Activated CD8-positive, alpha-beta memory T cell treated with anti-CD3 and anti-CD28 coated beads for 1 hour (primary cell): ENCODE results near the gene RNF103.
A peak's percentile ranks its signal among the peaks of the same experiment; 100 is the strongest.

Experiments used
- DNase-seq, 2 donors: peaks; one replicate each; pipeline ENCODE4 v3.0.0-alpha.2; 2020; ENCODE audit warnings: low read depth in 1 of 2; ENCODE audit errors: extremely low read depth in 1 of 2

RNF103 gene

GRCh38 chr2:86577817-86578456 is 45.7 kb downstream of the RNF103 start:
- DNase-seq: no peak

DNA sequence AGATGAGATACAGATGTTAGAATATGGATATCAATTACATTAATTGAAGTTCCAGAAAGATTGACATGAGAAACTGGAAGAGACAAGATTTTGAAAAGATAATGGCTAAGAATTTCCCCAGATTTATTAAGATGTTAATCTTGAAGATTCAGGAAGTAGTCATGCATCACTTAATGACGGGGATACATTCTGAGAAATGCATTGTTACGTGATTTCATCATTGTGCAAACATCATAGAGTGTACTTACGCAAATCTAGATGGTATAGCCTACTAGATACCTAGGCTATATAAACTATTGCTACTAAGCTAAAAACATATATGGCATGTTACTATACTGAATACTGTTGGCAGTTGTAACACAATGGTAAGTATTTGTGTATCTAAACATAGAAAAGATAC is 53.6 kb downstream of the RNF103 start:
- no peak for DNase-seq

DNA sequence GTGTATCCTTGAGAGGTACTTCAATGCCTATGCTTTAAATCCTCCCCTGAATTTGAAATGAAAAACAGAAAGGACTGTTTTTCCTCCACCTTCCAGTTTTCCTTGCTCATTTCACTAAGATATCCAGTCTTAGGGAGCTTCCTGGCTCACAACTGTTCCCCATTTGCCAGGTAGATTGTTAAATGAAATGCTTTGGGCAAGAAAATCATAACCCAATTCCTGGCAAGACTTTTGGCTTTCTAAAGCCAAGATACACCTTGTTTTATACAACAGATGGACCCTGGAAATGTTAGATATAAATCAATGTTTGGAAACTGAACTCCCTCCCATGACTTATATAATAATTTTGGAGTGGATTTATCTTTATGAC is 56.9 kb downstream of the RNF103 start:
- DNase-seq: no peak

DNA sequence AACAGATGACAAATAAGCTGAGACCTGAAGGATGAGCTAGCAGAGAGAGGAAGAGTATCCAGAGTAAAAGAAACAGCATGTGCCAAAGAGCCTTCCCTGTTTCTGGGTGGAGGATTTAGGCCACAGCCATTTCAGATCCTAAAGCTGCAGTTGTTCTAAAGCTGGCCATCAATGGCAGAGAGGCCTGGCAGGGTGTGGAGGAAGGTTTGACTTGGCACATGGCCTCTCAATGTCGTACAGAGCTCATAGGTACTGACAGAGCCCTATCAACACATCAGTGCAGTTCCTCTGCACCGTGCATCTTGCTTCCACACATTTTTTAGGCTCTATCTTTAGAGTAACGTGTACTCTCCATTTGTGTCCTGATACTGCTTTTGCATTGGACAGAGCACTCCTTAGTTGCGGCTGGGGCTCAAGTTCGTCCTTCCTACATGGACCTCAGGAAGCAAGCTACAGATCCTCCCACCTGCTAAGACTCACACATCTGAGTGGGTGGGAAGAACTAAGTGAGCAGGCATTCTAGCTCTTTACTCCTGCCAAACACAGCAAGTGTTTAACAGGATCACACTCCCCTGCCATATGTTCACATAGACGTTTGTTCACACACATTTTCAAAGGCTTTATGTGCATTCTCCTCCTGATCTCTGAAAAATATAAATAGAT is 57.4 kb downstream of the RNF103 start:
- no peak for DNase-seq

DNA sequence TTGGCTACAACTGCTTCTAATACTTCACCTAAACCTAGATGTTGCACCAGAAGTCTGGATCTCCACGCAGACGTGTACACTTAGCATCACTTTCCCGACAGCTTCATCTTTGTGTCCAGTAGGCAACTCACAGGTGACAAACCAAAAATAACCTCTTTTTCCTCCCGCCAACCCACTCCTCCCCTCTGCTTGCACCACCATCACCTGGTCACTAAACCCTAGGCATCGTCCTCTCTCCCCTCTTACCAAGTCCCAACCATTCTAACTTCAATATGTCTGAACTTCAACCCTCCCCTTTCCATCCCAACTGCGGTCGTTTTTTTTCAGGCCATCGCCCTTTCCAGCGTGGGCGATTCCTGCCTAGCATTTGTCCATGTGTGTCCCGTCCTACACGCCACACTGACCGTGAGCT is 60.0 kb downstream of the RNF103 start:
- DNase-seq: no peak

- DNase-seq: peak; percentile 90 to 91
These were observed 60.6 kb downstream of the RNF103 start, which contains the start of gene CHMP3 for GRCh38 chr2:86562922-86563649. TSS of gene CHMP3 (minus strand) at chr2:86563443. CDS start at chr2:86563348, 95 bp downstream.

DNA sequence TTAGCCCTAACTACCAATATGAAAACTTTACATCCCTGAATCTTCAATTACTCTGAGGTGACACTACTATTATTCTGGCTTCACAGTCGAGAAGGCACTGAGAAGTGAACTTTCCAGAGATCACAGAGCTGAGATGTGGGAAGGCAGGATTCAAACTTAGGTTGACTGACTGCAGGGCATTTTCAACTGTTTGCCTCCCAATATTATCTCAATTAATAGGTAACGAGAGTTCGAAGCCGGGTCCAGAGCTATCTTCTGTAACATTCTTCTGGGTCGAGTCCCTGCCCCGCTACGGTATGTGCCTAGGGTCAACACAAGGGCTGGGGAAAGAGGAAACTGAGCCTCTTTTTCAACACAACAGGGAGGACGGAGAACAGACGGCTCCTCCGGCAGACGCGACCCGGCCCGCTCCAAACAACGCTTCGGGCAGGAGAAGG is 61.2 kb downstream of the RNF103 start:
- DNase-seq: no peak

DNA sequence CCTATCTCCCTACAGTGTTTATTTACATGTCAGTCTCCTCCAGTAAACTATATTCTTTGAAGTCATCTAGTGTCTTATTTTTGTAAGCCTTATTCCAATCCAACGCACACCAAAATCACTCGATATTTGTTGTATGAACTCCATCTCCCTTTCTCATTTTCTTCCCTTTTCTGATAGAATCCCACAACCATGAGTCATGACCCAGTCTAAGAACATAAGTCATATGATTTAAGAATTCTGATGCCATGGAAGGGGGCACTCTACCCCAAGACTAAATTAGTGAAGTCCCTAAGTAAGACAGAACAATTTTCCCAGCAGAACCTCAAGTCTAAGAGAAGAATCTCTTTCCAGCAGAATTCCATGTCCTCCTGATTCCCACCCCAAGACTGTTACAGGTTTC is 65.8 kb downstream of the RNF103 start:
- DNase-seq: no peak

- no peak for DNase-seq
These were observed 67.2 kb downstream of the RNF103 start for GRCh38 chr2:86556508-86556907.
